HAP-1 (cell line): Measurements from ENCODE around the gene SUN1.

Source experiments
- DNase-seq, 2 experiments: peaks; one replicate each; pipeline ENCODE4 v3.0.0-alpha.2; 2016 to 2020; ENCODE audit warnings: low spot score in 2 of 2
- H3K27me3 ChIP-seq: fragments of 250-450 bp; sonication (Bioruptor Pico); 2 replicates; pipeline ENCODE4 v1.5.1; 2020; ENCODE audit warnings: low read depth, mild to moderate bottlenecking, moderate library complexity
- H3K36me3 ChIP-seq: fragments of 250-450 bp; sonication (Bioruptor Pico); replicated peaks from 2 replicates; pipeline ENCODE4 v1.5.1; 2020; ENCODE audit warnings: mild to moderate bottlenecking
- H3K4me1 ChIP-seq: fragments of 250-450 bp; sonication (Bioruptor Pico); 2 replicates; pipeline ENCODE4 v1.5.1; 2020; ENCODE audit warnings: mild to moderate bottlenecking
- H3K4me3 ChIP-seq: fragments of 250-450 bp; sonication (Bioruptor Pico); 2 replicates; pipeline ENCODE4 v1.5.1; 2020; ENCODE audit warnings: mild to moderate bottlenecking, moderate library complexity
- H3K9me3 ChIP-seq: fragments of 250-450 bp; sonication (Bioruptor Pico); 2 replicates; pipeline ENCODE4 v1.5.1; 2020; ENCODE audit warnings: mild to moderate bottlenecking, moderate library complexity
- in situ Hi-C: fragments of 300-500 bp; cut with MboI; formaldehyde crosslinking; loops from 3 replicates; pipeline ENCODE4 v1.14.3; 2020; ENCODE audit warnings: low sequenced_read_pairs, inconsistent platforms, mixed read lengths

Gene SUN1

DNA sequence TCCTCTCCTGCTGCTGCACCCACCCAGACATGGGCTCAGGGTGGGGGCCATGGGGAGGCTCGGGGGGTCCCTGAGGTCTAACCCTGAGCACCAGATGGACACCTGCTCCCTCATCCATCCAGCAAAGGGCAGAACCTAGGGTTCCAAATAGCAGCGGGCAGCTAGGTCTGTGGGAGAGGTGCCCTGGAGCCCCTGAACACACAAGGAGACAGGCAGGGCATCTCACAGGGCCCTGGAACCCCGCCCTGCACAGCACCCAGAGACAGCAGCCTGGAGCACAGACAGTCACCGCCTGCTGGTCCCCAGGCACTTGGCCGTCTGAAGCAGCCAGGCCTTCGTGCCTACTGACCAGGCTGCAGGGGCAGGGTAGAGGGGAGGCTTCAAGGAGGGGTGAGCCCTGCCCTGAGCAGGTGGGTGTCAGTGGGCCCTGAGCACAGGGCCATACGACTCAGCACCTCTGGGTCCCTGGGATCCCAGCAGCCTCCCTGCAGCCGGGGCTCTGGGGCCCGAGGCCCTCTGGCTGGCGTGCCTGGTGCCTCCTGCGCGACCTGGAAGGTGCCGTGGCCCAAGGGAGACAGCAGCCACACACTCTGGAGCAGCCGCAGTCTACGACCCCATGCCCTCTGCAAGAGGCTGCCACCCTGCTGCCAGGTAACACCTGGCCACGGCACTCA lies 82.4 kb downstream of the SUN1 start:
- Histone ChIP-seq H3K4me3 (no peak overlapping the region), H3K9me3 (no peaks in the 10 kb centered on the region), H3K27me3 (no peaks in the 10 kb centered on the region), H3K4me1 (no peaks in the 10 kb centered on the region), H3K36me3 (no peaks in the 10 kb centered on the region)
- in situ Hi-C loops: no loop called here
- DNase-seq: no peak

DNA sequence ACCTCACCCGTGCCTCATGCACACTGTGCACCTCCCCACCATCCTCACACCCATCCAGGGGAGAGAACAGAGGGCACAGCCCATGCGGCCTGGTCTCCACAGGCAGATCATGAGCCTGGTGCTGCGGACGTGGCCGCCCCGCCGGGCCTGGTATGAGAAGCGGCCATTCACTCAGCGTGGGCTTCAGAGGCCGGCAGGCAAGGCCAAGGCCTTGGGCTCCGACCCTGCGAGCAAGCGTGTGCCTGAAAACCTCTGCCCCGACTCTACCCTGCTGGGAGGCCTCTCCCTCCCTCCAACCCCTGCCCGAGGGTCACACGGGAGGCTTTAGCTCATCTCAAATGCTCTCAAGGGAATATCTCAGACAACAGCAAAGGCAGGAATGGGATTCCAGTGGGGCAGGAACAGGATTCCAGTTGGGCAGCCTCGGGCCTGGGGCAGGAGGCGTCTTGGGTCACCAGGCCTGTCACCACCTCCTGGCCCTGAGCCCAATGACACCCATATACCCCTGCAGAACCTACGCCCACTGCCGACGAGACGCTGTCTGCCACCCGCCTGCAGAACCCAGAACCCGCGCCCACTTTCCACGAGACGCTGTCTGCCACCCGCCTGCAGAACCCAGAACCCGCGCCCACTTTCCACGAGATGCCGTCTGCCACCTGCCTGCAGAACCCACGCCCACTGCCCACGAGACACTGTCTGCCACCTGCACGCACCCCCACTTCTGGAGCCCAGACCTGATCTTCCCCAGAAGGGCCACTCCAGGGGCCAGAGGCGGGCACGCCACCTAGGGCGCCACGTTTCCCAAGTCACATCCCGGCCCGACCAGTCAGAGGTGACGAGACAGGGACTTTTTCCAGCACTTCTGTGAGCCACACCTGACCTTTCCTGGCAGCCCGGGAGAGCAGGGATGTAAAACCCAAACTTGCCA lies 83.3 kb downstream of the SUN1 start:
- no peaks in the 10 kb centered on the region for H3K27me3 ChIP-seq
- H3K4me1 ChIP-seq: no peaks in the 10 kb centered on the region
- H3K4me3 ChIP-seq: no peak overlapping the region
- in situ Hi-C loops: no loop called here
- H3K9me3 ChIP-seq: no peaks in the 10 kb centered on the region
- no peak for DNase-seq
- H3K36me3 ChIP-seq: no peaks in the 10 kb centered on the region

GRCh38 chr7:916291-916941 lies 84.1 kb downstream of the SUN1 start:
- Histone ChIP-seq H3K36me3 (no peaks in the 10 kb centered on the region), H3K9me3 (no peaks in the 10 kb centered on the region), H3K4me1 (no peaks in the 10 kb centered on the region), H3K27me3 (no peaks in the 10 kb centered on the region), H3K4me3 (no peak overlapping the region)
- no peak for DNase-seq
- in situ Hi-C loops: no loop called here

DNA sequence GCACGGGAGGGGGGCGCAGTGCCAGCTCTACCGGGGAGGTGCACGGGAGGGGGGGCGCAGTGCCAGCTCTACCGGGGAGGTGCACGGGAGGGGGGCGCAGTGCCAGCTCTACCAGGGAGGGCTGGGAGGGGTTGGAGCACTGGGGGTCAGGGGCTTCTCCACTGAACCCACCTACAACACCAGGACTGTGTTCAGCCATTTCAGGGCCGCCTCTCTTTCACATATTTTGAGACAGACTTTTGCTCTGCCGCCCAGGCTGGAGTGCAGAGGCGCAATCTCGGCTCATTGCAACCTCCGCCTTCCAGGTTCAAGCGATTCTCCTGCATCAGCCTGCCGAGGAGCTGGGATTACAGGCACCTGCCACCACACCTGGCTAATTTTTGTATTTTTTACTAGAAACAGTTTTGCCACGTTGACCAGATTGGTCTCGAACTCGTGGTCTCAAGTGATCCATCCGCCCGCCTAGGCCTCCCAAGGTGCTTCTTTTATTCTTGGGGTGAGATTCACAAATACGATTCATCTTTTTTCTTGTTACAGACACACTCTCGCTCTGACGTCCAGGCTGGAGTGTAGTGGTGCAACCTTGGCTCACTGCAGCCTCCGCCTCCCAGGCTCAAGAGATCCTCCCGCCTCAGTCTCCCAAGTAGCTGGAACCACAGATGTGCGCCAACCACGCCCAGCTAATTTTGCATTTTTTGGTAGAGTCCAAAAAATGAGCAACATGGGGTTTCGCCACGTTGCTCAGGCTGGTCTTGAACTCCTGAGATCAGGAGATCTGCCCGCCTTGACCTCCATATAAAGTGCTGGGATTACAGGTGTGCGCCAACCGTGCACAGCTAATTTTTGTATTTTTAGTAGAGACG lies 85.2 kb downstream of the SUN1 start:
- no peak for DNase-seq
- in situ Hi-C loops: no loop called here
- no peak overlapping the region for H3K4me3 ChIP-seq
- no peaks in the 10 kb centered on the region for H3K36me3 ChIP-seq
- no peaks in the 10 kb centered on the region for H3K27me3 ChIP-seq
- no peaks in the 10 kb centered on the region for H3K9me3 ChIP-seq
- H3K4me1 ChIP-seq: no peaks in the 10 kb centered on the region

DNA sequence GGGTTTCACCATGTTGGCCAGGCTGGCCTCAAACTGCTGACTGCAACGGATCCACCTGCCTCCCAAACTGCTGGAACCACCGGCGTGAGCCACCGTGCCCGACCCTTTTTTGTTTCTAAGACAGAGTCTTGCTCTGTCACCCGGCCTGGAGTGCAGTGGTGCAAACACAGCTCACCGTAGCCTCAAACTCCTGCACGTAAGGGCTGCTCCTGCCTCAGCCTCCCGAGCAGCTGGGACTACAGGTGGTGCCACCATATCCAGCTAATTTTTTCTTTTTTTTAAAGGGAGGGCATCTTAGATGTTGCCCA lies 85.8 kb downstream of the SUN1 start:
- Histone ChIP-seq H3K4me1 (no peaks in the 10 kb centered on the region), H3K4me3 (no peak overlapping the region), H3K27me3 (no peaks in the 10 kb centered on the region), H3K36me3 (no peaks in the 10 kb centered on the region), H3K9me3 (no peaks in the 10 kb centered on the region)
- DNase-seq: no peak
- in situ Hi-C loops: no loop called here

- in situ Hi-C loops: no loop called here
- Histone ChIP-seq H3K27me3 (no peaks in the 10 kb centered on the region), H3K4me1 (no peaks in the 10 kb centered on the region), H3K36me3 (no peaks in the 10 kb centered on the region), H3K4me3 (no peak overlapping the region), H3K9me3 (no peaks in the 10 kb centered on the region)
- no peak for DNase-seq
Measured at GRCh38 chr7:918441-919113, 86.3 kb downstream of the SUN1 start.

- no peaks in the 10 kb centered on the region for H3K27me3 ChIP-seq
- no peaks in the 10 kb centered on the region for H3K4me1 ChIP-seq
- no peaks in the 10 kb centered on the region for H3K36me3 ChIP-seq
- no peaks in the 10 kb centered on the region for H3K9me3 ChIP-seq
- no peak for DNase-seq
- in situ Hi-C loops: no loop called here
- no peak overlapping the region for H3K4me3 ChIP-seq
Measured at GRCh38 chr7:919114-919442, 86.8 kb downstream of the SUN1 start.

- H3K27me3 ChIP-seq: no peaks in the 10 kb centered on the region
- no peaks in the 10 kb centered on the region for H3K4me1 ChIP-seq
- no peaks in the 10 kb centered on the region for H3K36me3 ChIP-seq
- no peak overlapping the region for H3K4me3 ChIP-seq
- no peak for DNase-seq
- in situ Hi-C loops: no loop called here
- no peaks in the 10 kb centered on the region for H3K9me3 ChIP-seq
Measured at GRCh38 chr7:919924-920341, 87.7 kb downstream of the SUN1 start.

DNA sequence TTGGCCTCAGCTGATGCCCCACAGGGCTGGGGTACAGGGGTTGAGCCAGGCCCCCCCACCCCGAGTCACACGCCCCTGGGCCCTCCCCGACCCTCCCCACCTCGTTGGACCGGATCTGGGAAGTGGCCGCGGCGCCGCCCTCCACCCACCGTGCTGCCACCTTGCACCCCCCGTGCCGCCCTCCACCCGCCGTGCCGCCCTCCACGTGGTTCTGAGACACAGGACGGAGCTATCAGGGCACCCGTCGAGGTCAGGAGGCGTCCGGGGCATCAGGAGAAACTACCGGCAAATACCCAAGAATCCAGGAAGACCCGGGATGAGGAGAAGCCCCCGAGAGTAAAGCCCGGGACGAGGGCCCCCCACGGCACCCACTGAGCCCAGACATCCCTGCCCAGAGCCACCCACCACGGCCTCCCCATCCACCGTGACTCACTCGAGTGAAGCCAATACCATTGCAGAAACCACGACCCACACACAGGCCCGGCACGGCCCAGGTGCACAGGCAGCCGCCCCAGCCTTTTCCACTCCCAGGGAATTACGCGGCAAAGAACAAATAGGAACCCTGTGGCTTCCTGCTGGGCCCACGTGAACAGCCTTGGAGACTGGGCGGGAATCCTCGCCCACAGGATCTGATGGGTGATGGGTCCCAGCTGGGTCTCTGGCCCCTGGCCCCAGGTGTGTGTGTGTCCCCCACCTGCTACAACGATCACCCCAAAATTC lies 88.2 kb downstream of the SUN1 start:
- no peaks in the 10 kb centered on the region for H3K4me1 ChIP-seq
- H3K27me3 ChIP-seq: no peaks in the 10 kb centered on the region
- no peak overlapping the region for H3K4me3 ChIP-seq
- H3K36me3 ChIP-seq: no peaks in the 10 kb centered on the region
- H3K9me3 ChIP-seq: no peaks in the 10 kb centered on the region
- in situ Hi-C loops: no loop called here
- DNase-seq: no peak

DNA sequence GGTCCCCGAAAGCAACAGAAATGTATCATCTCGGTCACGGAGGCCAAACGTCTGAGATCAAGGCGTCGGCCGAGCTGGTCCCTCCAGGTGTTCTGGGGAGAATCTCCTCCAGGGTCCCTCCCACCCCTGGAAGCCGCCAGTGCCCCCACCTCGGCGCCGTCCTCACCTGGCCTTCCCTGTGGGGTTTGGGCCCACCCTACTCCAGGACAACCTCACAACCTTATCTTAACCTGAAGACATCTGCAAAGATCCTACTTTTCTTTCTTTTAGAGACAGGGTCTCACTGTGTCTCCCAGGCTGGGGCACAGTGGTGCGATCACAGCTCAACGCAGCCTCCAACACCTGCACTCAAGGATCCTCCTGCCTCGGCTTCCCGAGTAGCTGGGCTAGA lies 88.8 kb downstream of the SUN1 start:
- in situ Hi-C loops: no loop called here
- no peaks in the 10 kb centered on the region for H3K4me1 ChIP-seq
- H3K27me3 ChIP-seq: no peaks in the 10 kb centered on the region
- no peaks in the 10 kb centered on the region for H3K9me3 ChIP-seq
- H3K4me3 ChIP-seq: no peak overlapping the region
- no peaks in the 10 kb centered on the region for H3K36me3 ChIP-seq
- no peak for DNase-seq

- H3K4me3 ChIP-seq: no peak overlapping the region
- no peaks in the 10 kb centered on the region for H3K4me1 ChIP-seq
- no peaks in the 10 kb centered on the region for H3K9me3 ChIP-seq
- no peak for DNase-seq
- no peaks in the 10 kb centered on the region for H3K27me3 ChIP-seq
- in situ Hi-C loops: no loop called here
- H3K36me3 ChIP-seq: no peaks in the 10 kb centered on the region
Measured at GRCh38 chr7:921581-922333, 89.5 kb downstream of the SUN1 start.

GRCh38 chr7:922334-923107 lies 90.2 kb downstream of the SUN1 start:
- H3K27me3 ChIP-seq: no peaks in the 10 kb centered on the region
- no peaks in the 10 kb centered on the region for H3K9me3 ChIP-seq
- no peak for DNase-seq
- no peaks in the 10 kb centered on the region for H3K36me3 ChIP-seq
- no peak overlapping the region for H3K4me3 ChIP-seq
- in situ Hi-C loops: no loop called here
- H3K4me1 ChIP-seq: no peaks in the 10 kb centered on the region
